WTC11 (cell line): ENCODE results near the gene COL2A1. TPM values are rescaled to one million over a fixed set of nuclear protein-coding genes. Genes with fewer than 3 reads are reported as not detected.

Experiments
- ATAC-seq: fragments of 200-7000 bp; cut with Tn5 transposase; 2 replicates; pipeline ENCODE4 v1.10.0; 2021; ENCODE audit warnings: mild to moderate bottlenecking, moderate library complexity
- CTCF ChIA-PET: fragments of 300-600 bp; sonication (Branson Sonifier 250); formaldehyde crosslinking; loops from one replicate; lab custom pipeline; 2021; ENCODE audit warnings: antibody characterized with exemption; lab: Charles Lee
- POLR2A ChIA-PET: fragments of 350-600 bp; sonication (Branson Sonifier 250); formaldehyde crosslinking; loops from one replicate; lab custom pipeline; 2021; ENCODE audit warnings: antibody characterized with exemption; lab: Charles Lee
- DNase-seq: peaks from one replicate; pipeline ENCODE4 v3.0.0; 2021; ENCODE audit warnings: low spot score
- H3K27ac Mint-ChIP-seq: 2 replicates; pipeline ENCODE4 v1.8.0; 2021; ENCODE audit warnings: mixed read lengths
- H3K27me3 Mint-ChIP-seq: 2 replicates; pipeline ENCODE4 v1.8.0; 2021; ENCODE audit warnings: low read depth, mild to moderate bottlenecking, moderate library complexity, mixed read lengths
- H3K36me3 Mint-ChIP-seq: 2 replicates; pipeline ENCODE4 v1.8.0; 2021; ENCODE audit warnings: mixed read lengths
- H3K4me1 Mint-ChIP-seq: 2 replicates; pipeline ENCODE4 v1.8.0; 2022; ENCODE audit warnings: mixed read lengths
- H3K4me3 Mint-ChIP-seq: 2 replicates; pipeline ENCODE4 v1.8.0; 2021; ENCODE audit warnings: mild to moderate bottlenecking, moderate library complexity, mixed read lengths
- H3K9me3 Mint-ChIP-seq: 2 replicates; pipeline ENCODE4 v1.8.0; 2021; ENCODE audit warnings: mixed read lengths
- EMX1 ChIP-seq: fragments of 250-450 bp; sonication (Bioruptor Pico); IDR thresholded peaks from 2 replicates; pipeline ENCODE4 v1.8.0; 2021; ENCODE audit warnings: mild to moderate bottlenecking
- GTF2I ChIP-seq: fragments of 250-450 bp; sonication (Bioruptor Pico); conservative IDR thresholded peaks from 2 replicates; pipeline ENCODE4 v1.4.0; 2021; ENCODE audit warnings: mild to moderate bottlenecking
- JAZF1 ChIP-seq: fragments of 250-450 bp; sonication (Bioruptor Pico); IDR thresholded peaks from 2 replicates; pipeline ENCODE4 v1.9.0; 2021; ENCODE audit warnings: moderate library complexity, mild to moderate bottlenecking, inconsistent platforms
- JUN ChIP-seq: sonication (generic); formaldehyde crosslinking; IDR thresholded peaks from 2 replicates; pipeline ENCODE4 v1.8.0; 2023; ENCODE audit warnings: mild to moderate bottlenecking, missing genetic modification reagents
- SMAD3 ChIP-seq: sonication (generic); formaldehyde crosslinking; IDR thresholded peaks from 2 replicates; pipeline ENCODE4 v1.8.0; 2022; ENCODE audit warnings: missing genetic modification reagents, mild to moderate bottlenecking, borderline replicate concordance
- ZNF219 ChIP-seq: sonication (generic); formaldehyde crosslinking; IDR thresholded peaks from 2 replicates; pipeline ENCODE4 v1.8.0; 2023; ENCODE audit warnings: missing genetic modification reagents, mild to moderate bottlenecking, borderline replicate concordance
- total RNA-seq: library from RNA; stranded (reverse); gene quantifications from 3 replicates; pipeline ENCODE4 v1.2.3, GENCODE V29; 2021
- TF ChIP-seq, protein P1 (sequence below): fragments of 250-450 bp; sonication (Bioruptor Pico); IDR thresholded peaks from 2 replicates; pipeline ENCODE4 v1.9.0; 2021; ENCODE audit warnings: mild to moderate bottlenecking, borderline replicate concordance
- TF ChIP-seq, protein P2 (sequence below): sonication (generic); formaldehyde crosslinking; IDR thresholded peaks from 2 replicates; pipeline ENCODE4 v1.8.0; 2023; ENCODE audit warnings: mild to moderate bottlenecking, missing genetic modification reagents
- TF ChIP-seq, protein P3 (sequence below): sonication (generic); formaldehyde crosslinking; IDR thresholded peaks from 2 replicates; pipeline ENCODE4 v1.8.1; 2022; ENCODE audit warnings: mild to moderate bottlenecking, missing genetic modification reagents, moderate library complexity, borderline replicate concordance
- TF ChIP-seq, protein P4 (sequence below): sonication (generic); formaldehyde crosslinking; conservative IDR thresholded peaks from 2 replicates; pipeline ENCODE4 v1.8.1; 2023; ENCODE audit warnings: mild to moderate bottlenecking, low read depth, missing genetic modification reagents, moderate library complexity
- TF ChIP-seq, protein P5 (sequence below): sonication (generic); formaldehyde crosslinking; IDR thresholded peaks from 2 replicates; pipeline ENCODE4 v1.8.0; 2022; ENCODE audit warnings: mild to moderate bottlenecking, missing genetic modification reagents
- TF ChIP-seq, protein P6 (sequence below): fragments of 250-450 bp; sonication (Bioruptor Pico); IDR thresholded peaks from 2 replicates; pipeline ENCODE4 v1.8.0; 2021; ENCODE audit warnings: mild to moderate bottlenecking
- TF ChIP-seq, protein P7 (sequence below): sonication (generic); formaldehyde crosslinking; IDR thresholded peaks from 2 replicates; pipeline ENCODE4 v1.8.1; 2023; ENCODE audit warnings: mild to moderate bottlenecking, missing genetic modification reagents, moderate library complexity
- TF ChIP-seq, protein P8 (sequence below): sonication (generic); formaldehyde crosslinking; IDR thresholded peaks from 2 replicates; pipeline ENCODE4 v1.8.1; 2023; ENCODE audit warnings: mild to moderate bottlenecking, missing genetic modification reagents, moderate library complexity

COL2A1 gene
- total RNA-seq, 1 experiment from 2014 or later, result 20.9 TPM

DNA sequence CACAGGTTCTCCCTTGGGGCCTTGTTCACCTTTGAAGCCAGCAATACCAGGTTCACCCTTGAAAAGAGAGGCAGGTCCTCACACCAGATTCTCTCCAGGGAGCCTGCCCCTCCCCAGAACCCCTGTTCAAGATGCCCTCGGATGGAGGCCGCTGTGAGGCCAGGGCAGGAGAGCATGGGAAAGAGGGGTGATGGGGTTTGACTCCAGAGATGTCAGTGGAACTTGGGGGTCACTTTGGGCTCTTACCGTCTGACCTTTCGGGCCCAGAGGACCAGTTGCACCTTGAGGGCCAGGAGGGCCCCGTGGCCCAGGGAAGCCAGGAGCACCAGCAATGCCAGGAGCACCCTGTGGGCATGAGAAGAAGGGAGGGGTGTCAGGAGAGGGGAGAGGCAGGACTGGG lies 17.4 kb downstream of the COL2A1 start (continued):
- TF ChIP-seq, protein P1, sequence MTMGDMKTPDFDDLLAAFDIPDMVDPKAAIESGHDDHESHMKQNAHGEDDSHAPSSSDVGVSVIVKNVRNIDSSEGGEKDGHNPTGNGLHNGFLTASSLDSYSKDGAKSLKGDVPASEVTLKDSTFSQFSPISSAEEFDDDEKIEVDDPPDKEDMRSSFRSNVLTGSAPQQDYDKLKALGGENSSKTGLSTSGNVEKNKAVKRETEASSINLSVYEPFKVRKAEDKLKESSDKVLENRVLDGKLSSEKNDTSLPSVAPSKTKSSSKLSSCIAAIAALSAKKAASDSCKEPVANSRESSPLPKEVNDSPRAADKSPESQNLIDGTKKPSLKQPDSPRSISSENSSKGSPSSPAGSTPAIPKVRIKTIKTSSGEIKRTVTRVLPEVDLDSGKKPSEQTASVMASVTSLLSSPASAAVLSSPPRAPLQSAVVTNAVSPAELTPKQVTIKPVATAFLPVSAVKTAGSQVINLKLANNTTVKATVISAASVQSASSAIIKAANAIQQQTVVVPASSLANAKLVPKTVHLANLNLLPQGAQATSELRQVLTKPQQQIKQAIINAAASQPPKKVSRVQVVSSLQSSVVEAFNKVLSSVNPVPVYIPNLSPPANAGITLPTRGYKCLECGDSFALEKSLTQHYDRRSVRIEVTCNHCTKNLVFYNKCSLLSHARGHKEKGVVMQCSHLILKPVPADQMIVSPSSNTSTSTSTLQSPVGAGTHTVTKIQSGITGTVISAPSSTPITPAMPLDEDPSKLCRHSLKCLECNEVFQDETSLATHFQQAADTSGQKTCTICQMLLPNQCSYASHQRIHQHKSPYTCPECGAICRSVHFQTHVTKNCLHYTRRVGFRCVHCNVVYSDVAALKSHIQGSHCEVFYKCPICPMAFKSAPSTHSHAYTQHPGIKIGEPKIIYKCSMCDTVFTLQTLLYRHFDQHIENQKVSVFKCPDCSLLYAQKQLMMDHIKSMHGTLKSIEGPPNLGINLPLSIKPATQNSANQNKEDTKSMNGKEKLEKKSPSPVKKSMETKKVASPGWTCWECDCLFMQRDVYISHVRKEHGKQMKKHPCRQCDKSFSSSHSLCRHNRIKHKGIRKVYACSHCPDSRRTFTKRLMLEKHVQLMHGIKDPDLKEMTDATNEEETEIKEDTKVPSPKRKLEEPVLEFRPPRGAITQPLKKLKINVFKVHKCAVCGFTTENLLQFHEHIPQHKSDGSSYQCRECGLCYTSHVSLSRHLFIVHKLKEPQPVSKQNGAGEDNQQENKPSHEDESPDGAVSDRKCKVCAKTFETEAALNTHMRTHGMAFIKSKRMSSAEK (CRISPR knock-in tag), result no peak
- TF ChIP-seq, protein P2, sequence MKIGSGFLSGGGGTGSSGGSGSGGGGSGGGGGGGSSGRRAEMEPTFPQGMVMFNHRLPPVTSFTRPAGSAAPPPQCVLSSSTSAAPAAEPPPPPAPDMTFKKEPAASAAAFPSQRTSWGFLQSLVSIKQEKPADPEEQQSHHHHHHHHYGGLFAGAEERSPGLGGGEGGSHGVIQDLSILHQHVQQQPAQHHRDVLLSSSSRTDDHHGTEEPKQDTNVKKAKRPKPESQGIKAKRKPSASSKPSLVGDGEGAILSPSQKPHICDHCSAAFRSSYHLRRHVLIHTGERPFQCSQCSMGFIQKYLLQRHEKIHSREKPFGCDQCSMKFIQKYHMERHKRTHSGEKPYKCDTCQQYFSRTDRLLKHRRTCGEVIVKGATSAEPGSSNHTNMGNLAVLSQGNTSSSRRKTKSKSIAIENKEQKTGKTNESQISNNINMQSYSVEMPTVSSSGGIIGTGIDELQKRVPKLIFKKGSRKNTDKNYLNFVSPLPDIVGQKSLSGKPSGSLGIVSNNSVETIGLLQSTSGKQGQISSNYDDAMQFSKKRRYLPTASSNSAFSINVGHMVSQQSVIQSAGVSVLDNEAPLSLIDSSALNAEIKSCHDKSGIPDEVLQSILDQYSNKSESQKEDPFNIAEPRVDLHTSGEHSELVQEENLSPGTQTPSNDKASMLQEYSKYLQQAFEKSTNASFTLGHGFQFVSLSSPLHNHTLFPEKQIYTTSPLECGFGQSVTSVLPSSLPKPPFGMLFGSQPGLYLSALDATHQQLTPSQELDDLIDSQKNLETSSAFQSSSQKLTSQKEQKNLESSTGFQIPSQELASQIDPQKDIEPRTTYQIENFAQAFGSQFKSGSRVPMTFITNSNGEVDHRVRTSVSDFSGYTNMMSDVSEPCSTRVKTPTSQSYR, result no peak
- TF ChIP-seq, protein P3, sequence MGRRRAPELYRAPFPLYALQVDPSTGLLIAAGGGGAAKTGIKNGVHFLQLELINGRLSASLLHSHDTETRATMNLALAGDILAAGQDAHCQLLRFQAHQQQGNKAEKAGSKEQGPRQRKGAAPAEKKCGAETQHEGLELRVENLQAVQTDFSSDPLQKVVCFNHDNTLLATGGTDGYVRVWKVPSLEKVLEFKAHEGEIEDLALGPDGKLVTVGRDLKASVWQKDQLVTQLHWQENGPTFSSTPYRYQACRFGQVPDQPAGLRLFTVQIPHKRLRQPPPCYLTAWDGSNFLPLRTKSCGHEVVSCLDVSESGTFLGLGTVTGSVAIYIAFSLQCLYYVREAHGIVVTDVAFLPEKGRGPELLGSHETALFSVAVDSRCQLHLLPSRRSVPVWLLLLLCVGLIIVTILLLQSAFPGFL (CRISPR knock-in tag), result no peak
- TF ChIP-seq, protein P4, sequence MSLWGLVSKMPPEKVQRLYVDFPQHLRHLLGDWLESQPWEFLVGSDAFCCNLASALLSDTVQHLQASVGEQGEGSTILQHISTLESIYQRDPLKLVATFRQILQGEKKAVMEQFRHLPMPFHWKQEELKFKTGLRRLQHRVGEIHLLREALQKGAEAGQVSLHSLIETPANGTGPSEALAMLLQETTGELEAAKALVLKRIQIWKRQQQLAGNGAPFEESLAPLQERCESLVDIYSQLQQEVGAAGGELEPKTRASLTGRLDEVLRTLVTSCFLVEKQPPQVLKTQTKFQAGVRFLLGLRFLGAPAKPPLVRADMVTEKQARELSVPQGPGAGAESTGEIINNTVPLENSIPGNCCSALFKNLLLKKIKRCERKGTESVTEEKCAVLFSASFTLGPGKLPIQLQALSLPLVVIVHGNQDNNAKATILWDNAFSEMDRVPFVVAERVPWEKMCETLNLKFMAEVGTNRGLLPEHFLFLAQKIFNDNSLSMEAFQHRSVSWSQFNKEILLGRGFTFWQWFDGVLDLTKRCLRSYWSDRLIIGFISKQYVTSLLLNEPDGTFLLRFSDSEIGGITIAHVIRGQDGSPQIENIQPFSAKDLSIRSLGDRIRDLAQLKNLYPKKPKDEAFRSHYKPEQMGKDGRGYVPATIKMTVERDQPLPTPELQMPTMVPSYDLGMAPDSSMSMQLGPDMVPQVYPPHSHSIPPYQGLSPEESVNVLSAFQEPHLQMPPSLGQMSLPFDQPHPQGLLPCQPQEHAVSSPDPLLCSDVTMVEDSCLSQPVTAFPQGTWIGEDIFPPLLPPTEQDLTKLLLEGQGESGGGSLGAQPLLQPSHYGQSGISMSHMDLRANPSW (CRISPR knock-in tag), result no peak

DNA sequence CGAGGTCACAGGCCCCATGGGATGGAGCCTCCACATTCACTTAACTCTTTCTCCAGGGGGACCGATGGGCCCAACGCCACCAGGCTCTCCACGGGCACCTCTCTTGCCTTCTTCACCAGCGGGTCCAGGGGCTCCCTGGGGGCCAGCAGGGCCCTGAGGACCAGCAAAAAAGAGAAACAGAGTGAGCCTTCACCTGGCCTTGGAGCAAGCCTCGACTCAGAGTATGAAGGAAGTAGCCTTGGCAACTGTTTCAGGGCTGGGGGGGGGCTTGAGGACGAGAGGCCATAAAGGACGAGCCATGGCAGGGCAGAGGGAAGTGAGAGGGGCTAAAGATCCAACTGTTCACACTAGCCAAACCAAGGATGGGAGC lies 18.0 kb downstream of the COL2A1 start:
- POLR2A ChIA-PET, result no interaction called here
- no peak for DNase-seq
- H3K4me1 Mint-ChIP-seq, result peaks cover 11% of the 10 kb centered on the region
- H3K27ac Mint-ChIP-seq, result no peak overlapping the region
- TF ChIP-seq JAZF1 (CRISPR knock-in tag) (no peak), EMX1 (no peak), SMAD3 (CRISPR knock-in tag) (no peak), ZNF219 (CRISPR knock-in tag) (no peak), JUN (CRISPR knock-in tag) (no peak), GTF2I (CRISPR knock-in tag) (no peak)
- TF ChIP-seq, protein P5, sequence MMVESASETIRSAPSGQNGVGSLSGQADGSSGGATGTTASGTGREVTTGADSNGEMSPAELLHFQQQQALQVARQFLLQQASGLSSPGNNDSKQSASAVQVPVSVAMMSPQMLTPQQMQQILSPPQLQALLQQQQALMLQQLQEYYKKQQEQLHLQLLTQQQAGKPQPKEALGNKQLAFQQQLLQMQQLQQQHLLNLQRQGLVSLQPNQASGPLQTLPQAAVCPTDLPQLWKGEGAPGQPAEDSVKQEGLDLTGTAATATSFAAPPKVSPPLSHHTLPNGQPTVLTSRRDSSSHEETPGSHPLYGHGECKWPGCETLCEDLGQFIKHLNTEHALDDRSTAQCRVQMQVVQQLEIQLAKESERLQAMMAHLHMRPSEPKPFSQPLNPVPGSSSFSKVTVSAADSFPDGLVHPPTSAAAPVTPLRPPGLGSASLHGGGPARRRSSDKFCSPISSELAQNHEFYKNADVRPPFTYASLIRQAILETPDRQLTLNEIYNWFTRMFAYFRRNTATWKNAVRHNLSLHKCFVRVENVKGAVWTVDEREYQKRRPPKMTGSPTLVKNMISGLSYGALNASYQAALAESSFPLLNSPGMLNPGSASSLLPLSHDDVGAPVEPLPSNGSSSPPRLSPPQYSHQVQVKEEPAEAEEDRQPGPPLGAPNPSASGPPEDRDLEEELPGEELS, result no peak
- TF ChIP-seq, protein P6, sequence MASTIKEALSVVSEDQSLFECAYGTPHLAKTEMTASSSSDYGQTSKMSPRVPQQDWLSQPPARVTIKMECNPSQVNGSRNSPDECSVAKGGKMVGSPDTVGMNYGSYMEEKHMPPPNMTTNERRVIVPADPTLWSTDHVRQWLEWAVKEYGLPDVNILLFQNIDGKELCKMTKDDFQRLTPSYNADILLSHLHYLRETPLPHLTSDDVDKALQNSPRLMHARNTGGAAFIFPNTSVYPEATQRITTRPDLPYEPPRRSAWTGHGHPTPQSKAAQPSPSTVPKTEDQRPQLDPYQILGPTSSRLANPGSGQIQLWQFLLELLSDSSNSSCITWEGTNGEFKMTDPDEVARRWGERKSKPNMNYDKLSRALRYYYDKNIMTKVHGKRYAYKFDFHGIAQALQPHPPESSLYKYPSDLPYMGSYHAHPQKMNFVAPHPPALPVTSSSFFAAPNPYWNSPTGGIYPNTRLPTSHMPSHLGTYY (CRISPR knock-in tag), result no peak
- TF ChIP-seq, protein P7, sequence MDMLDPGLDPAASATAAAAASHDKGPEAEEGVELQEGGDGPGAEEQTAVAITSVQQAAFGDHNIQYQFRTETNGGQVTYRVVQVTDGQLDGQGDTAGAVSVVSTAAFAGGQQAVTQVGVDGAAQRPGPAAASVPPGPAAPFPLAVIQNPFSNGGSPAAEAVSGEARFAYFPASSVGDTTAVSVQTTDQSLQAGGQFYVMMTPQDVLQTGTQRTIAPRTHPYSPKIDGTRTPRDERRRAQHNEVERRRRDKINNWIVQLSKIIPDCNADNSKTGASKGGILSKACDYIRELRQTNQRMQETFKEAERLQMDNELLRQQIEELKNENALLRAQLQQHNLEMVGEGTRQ, result no peak
- TF ChIP-seq, protein P8, sequence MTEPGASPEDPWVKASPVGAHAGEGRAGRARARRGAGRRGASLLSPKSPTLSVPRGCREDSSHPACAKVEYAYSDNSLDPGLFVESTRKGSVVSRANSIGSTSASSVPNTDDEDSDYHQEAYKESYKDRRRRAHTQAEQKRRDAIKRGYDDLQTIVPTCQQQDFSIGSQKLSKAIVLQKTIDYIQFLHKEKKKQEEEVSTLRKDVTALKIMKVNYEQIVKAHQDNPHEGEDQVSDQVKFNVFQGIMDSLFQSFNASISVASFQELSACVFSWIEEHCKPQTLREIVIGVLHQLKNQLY (CRISPR knock-in tag), result no peak
- TF ChIP-seq, all 79 proteins: peak for 0
- H3K4me3 Mint-ChIP-seq, result no peak overlapping the region
- CTCF ChIA-PET, result no interaction called here
- peaks cover 25% of the 10 kb centered on the region for H3K27me3 Mint-ChIP-seq
- ATAC-seq, result no peak
- H3K9me3 Mint-ChIP-seq, result no peaks in the 10 kb centered on the region
- H3K36me3 Mint-ChIP-seq, result no peaks in the 10 kb centered on the region
